Hematopoietic multipotent progenitor cell (in vitro differentiated cells): Measurements from ENCODE around the gene OTULIN. TPM values are rescaled to one million over a fixed set of nuclear protein-coding genes. Genes with fewer than 3 reads are reported as not detected.

ENCODE experiments used
- DNase-seq, 3 donors: peaks; one replicate each; pipeline ENCODE4 v3.0.0-alpha.2; 2011 to 2015; ENCODE audit warnings: low read depth in 2 of 3, low spot score in 2 of 3
- total RNA-seq: library from RNA; depleted of rRNA; stranded (reverse); fragments of >200 nt; gene quantifications from one replicate; pipeline ENCODE4 v1.2.3, GENCODE V29; 2012

Gene OTULIN
- total RNA-seq = 21.8 TPM

DNA sequence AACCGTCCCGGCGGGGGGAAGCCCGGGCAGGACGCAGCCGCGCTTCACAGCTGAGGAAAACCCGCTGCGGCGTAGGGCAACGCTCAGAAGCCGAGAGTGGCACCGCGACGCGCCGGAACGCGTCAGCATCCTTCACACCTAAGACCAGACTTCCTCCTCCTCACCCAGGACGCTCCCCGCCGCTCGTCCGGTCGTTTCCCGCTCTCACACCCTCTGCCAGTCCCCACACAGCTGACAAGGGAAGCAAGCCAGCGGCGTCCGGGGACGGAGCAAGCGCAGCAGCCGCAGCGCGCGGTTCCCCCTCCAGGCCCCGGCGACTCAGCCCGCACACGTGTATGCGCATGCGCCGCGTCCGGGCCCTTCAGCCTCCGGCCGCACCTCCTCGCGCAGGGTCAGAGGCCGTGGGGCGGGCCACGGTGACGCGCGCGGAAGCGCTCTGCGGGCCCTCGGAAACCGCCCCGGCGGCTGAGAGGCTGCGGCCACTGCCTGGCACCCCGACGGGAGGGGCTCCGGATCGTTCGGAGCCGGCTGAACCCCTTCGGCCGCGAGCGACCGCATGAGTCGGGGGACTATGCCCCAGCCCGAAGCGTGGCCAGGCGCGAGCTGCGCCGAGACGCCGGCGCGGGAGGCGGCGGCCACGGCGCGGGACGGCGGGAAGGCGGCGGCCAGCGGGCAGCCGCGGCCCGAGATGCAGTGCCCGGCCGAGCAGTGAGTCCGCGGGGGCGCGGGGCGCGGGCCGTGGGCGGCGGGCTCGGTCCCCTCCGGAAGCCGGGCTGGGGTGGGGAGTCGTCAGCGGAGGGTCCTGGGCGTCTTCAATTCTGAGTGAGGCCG lies at the start of gene OTULIN:
TSS of gene OTULIN (plus strand) at position 449 of the 831 bp plus-strand sequence. CDS start at position 557, 108 bp downstream.
- DNase-seq = peak; percentile 83 to 89 (median 87)

DNA sequence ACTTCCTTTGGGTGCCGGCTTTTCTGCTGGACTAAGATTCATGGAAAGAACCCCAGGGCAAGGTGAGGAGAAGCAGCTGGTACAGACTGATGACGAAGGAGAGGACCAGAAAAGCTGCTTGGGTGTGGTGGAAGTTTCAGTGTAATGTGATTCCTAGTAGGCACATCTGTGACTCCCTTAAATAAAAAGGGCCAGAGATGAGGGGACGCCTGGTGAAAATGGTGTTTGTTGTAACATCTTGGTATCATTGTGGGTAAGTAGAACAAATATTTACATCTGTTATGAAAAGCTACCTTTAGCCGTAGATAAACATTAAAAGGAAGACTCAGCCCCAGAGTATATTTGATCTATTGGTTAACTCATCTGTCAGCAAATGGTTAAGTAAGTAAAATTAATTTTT lies 49.2 kb upstream of the OTULIN start:
- no peak for DNase-seq

DNA sequence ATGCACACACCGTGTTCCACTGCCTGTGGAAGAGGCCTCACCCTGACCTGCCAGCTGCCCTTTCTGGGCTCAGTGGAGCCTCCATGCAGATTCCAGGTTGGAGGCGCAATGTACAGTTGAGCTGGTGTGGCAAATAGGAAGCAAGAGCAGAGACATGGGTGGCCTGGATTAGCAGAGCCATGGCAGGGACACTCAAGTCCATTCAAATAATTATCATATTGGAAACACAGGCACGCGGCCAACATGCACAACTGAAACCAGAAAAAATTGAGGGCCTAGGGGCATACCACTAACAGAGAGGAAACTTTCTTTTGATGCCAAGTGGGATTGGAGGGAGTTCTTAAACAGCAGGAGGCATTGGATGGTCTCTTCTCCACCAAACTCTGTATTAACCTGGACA lies 47.1 kb upstream of the OTULIN start:
- DNase-seq = no peak

DNA sequence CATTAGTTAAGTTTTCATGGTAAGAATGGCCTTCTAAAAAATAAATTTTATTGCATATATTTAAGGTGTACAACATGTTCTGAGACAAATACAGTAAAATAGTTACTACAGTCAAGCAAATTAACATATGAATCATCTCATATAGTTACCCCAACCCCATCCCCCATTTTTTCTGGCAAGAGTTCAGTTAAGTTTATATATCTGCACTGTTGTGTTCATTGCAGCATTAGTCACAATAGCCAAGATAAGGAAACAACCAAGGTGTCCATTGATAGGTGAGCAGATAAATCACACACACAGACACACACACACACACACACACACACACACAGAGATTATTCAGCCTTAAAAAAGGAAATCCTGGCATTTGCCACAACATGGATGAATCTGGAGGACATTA lies 37.2 kb upstream of the OTULIN start:
- no peak for DNase-seq

DNA sequence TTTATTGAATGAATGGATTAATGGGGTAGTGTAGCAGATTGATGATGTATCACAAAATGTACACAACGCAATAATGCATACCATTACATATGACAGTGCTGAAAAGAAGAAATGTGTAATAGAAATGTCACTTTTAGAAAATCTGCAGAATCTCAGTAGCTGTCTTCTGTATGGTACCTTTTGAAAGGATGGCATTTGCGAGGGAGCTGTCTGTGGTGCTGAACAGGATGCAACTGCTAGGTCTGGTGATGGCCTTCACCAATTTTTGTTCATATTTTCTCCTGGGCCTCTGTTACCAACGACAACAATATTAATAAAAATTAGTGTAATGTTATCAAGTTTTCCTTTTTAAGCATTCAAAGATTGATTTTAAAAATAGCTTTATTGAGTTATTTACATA lies 36.2 kb upstream of the OTULIN start:
- DNase-seq = peak; percentile 10 to 80 (median 59)

DNA sequence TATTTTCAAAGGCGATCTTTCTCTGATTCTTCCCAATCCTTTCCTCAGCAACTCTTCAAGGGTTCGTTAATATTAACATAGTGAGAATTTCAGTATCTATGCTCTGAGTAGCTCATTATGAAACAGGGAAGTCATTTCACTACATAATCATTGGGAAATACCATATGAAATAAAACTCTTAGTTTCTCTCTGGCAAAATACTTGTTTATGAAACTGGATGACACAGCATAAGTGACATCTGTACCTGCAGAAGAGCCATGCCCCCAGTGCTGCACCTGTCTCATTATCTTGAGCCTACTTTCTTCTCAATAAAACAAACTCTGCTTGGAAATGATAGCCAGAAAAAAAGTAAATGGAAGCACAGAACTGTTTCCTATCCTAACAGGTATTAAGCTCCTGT lies 33.8 kb upstream of the OTULIN start:
- no peak for DNase-seq

DNA sequence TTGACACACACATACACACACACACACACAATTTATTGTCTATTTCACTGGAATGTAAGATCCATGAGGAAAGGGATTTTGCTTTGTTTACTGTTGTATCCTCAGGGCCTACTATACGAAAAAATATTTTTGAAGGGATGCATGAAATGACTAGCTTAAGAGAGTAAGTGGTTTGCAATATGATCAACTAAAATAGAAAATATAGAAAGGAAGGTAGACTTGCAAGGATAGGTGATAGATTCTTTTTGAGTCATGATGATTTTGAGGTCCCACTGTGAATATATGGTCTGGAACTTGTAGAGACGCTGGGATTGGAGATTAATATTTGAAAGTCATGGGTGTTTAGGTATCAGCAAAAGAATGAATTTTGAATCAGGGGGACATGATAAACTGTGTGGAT lies 28.9 kb upstream of the OTULIN start:
- no peak for DNase-seq

DNA sequence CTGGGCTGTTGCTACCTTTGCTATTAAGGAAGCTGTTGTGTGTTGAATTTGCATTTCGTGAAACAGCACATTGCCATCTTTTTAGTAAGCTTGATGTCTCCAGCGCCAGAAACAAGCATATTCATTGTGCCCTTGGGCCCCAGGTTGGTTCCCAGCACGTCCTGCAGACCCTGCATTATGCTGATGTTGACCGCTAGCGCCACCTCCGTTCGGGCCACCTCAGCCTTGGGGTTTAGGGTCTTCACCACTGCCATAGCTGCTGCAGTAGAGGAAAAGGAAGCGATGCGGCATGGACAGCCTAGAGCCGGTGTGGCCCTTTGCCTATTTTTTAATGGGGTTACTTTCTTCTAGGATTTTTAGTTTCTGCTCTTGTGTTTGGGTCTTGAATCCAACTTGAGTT lies 23.8 kb upstream of the OTULIN start:
- DNase-seq = no peak

DNA sequence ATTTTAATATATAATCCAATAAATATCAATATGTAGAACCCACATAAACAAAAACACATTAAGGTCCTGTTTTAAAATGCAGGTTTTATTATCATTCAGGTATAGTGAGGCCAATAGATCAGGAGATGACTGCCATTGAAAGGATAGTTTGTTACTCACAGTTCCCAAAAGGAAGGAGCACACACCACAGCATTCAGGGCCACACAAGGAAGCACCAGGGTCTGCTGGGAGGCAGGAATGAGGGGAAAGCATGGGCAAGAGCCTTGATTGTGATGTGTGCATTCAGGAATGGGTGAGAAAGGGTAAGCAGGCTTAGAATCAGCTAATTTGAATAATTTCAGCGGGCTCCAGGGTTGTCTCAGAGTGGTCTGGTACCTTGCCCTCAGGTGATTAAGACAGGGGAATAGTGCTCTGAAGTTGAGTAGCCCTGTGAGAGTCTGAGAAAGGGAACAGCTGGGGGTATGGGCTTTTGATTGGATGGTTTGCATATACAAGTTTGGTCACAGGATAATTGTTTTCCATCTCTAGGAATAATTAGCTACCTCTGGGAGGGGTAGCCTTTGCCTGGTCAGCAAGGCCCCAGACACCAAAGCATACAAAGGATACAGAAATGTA lies 19.8 kb upstream of the OTULIN start:
- DNase-seq = no peak

DNA sequence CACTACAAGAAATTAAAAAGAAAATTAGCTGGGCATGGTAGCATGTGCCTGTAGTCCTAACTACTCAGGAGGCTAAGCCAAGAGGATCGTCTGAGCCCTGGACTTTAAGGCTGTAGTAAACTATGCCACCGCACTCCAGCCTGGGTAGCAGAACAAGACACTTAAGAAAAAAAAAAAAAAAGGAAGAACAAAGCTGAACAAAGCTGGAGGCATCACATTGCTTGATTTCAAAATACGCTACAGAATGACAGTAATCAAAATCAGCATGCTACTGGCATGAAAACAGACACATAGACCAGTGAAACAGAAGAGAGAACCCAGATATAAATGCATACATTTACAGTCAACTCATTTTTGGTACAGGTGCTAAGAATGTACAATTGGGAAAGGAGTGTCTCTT lies 14.5 kb upstream of the OTULIN start:
- no peak for DNase-seq

DNA sequence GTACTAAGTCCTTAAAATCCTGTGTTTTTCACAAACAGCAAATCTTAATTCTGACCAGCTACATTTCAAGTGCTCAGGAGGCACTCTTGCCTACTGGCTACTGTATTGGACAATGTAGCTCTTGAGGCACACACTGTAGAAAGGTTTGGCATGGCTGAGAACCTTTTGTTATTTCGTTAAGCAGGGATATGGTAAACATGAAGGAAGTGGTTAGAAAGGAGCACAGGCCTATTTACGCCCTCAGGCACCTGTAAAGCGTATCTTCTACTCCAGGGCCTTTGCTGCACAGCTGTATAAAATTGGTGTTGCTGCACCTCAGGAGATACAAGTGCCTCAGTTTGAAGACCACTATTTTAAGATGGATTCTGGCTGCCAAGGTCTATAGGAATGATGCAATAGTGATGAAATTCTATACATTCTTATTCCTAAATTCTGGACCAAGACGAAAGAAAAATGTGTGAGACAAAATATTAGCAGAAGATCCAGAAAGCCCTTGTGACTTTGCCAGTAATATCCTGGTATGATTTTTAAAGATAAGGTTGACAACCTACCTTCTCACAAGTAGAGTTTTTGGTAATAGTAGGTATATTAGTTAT lies 9.3 kb upstream of the OTULIN start:
- DNase-seq = no peak

DNA sequence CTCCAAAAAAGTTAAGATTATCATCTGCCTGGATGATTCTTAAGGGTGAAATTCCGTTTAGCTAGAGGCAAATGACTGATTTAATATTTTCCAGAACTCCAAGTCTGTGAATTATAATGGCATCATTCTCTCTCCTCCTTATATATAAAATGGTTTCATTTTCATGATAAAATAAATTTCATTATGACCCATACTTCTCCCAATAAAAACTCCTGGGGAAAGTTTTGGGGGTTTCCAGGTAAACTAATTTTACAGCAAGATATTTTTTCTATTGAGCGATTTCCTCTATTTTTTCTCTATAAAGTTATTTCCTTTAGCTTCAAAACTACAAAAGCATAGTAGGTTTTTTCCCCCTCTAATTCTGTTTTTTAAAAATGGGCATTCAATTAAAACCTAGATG lies 7.6 kb upstream of the OTULIN start:
- DNase-seq = no peak

DNA sequence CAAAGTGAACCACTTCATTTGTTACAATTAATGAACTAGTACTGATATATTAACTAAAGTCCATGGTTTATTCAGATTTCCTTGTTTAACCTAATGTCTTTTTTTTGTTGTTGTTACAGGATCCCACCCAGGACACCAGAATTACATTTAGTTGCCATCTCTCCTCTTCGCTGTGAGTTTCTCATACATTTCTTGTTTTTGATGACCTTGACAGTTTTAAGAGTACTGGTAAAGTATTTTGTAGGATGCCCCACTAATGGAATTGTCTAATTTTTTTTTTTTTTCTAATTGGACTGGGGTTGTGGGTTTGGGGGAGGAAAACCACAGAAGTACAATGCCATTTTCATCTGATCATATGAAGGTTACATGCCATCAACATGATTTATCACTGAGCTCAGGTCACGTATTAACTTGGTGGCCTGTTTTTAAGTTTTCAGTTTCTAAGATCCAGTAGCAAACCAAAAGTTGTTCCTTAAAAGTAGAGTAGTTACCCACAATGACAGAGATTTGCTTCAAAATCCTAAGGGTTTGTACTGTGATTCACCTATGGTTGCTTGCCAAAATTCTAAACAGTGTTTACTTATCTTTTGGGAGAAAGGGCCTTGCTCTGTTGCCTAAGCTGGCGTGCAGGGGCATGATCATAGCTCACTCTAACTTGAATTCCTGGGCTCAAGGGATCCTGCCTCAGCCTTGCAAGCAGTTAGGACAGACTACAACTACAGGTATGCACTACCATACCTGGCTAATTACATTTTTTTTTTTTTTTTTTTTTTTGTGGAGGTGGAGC lies 4.5 kb upstream of the OTULIN start:
- no peak for DNase-seq

DNA sequence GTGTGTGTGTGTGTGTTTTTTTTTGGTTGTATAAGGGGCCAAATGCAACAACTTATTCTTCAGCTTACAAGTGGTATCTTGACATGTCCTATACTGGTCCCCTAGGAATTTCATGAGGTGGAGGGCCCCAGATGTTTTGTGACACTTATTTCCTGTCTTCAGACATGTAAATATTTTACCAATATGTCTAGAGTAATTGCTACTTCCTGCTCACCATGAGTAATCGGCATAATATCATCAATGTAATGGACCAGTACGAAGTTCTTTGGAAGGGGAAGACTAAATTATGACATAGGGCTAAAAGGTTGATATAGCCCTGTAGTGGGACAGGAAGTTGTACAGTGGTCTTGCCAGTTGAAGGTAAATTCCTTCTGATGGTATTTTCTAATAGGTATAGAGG lies 3.7 kb upstream of the OTULIN start:
- DNase-seq = no peak

DNA sequence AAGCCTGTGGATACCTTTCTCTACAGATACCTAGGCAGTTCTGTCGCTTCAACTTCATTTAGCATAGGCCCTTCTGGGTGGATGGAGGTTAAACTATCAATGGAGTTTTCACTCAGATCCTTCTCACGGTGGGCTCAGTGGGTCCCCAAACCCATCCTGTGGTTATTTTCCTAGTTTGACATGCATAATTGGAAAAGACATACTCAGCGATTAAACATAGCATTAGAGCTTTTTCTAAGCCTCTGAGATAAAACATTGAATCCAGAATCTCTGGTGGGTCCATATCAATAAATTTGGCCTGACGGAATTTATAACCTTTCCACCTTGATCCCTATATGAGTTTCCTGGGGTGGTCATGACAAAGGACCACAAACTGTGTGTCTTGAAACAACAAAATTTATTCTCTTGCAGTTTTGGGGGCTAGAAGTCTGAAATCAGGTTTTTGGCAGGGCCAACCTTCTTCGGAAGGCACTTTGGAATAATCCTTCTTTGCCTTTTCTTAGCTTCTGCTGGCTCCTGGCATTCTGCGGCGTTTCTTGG lies 1.7 kb upstream of the OTULIN start:
- no peak for DNase-seq

DNA sequence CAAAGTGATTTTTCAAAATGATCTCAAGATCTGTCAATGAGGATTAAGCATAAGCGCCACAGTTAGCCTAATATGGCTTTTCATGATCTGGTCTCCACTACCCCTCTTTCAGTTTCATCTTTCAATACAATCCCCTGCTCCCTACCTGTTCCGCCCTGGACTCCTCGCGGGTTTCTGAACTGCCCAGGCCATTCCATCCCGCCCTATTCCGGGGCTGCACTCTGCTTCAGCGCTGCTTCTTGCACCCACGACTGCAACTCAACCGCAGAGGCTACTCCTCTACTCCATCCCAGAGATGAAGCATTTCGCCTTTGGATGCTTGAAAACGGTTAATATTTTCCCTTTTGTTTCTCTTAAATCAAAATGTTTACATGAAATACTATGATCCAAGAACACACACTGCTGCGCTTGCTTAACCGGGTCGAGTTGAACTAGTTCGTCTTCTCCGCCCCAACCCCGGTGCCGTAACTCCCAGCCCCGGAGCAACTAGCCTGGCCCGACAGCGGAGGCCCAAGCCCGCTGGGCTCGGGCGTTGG lies 716 bp upstream of the OTULIN start:
- DNase-seq = no peak

DNA sequence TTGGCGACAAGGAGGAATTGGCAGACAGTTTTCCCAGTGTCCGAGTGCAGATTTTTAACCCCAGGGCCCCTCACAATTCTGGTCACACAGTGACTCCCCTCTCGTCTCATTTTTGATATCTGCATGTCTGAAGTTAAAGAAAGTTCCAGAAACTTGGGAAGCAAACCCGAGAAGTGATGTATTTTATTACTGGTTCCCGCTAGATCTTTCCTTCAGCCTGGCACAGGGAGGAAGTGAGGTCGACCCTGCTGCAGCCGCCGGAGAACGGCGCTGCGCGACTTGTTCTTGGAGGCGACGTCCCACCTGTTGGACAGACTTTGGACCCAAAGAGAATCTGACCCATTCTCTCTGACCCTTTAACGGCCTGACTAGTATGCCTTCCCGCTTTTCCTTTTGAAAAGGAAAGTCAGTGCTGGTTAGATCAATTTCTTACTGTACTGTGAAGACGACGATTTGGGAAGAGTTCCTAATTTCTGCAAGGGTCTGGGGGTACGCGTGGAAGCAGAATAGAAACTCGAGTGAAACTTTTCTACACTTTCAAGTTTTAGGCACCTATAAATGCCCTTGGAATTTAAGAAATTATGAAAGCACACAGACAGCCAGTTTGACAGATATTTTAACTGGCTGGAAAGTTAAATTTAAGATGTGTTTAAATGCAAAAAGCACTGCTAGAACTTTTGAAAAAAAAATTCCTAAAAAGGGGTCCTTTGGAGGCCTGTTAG lies 744 bp downstream of the OTULIN start:
- no peak for DNase-seq

DNA sequence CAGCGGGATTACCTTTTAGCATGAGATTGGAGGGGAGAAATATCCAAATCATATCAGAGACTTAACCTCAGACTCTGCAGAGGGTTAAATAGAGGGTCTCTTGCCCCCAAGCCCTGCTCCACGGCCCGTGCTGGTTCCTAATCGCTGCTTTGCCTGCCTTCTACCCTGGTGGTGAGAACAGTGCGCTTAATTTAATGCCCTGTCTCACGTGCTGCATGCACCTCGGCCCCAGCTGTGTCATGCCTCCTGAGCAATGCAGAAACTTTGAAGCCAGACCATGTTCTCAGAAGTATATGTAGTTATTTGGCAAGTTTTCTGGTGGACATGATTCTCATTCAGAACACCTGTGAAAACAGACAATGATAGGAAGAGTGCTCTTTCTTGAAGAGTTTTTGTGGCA lies 1.4 kb downstream of the OTULIN start:
- peak in 1 of 3 donors; percentile 55 for DNase-seq

DNA sequence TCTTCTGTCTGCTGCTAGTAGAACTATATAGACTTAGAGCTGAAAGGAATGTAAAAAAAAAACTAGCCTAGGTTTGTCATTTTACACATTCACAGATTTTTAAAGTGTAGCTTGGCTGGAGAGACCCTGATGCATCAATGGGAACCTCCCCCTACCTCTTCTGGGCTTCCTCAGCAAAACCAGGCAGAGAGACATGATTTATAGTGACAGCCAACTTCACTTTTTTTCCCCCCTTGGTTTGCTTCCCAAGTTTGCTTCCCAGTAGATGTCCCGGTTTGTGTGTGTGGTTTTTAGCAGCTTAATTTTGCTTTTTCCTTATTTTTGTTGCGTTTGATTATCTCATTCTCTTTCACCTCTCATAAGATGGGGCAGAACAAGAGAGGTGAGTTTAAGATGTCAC lies 1.8 kb downstream of the OTULIN start:
- no peak for DNase-seq

DNA sequence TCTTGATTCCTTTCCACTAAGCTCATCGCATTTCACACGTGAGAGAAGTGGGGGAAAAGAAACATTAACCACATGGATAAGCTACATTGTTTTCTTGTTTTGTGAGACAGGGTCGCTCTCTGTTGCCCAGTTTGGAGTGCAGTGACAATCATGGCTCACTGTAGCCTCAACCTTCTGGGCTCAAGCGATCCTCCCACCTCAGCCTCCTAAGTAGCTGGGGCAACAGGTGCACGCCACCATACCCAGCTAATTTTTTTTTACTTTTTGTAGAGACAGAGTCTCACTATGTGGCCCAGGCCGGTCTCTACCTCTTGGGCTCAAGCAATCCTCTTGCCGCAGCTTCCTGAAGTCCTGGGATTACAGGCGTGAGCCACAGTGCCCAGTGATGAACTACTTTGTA lies 2.8 kb downstream of the OTULIN start:
- no peak for DNase-seq
